Ureter (tissue), 1 donor: ENCODE measurements around the gene VDR. TPM values are rescaled to one million over a fixed set of nuclear protein-coding genes. Genes with fewer than 3 reads are reported as not detected.

Source experiments
- DNase-seq: peaks from one replicate; pipeline ENCODE4 v3.0.0-alpha.2; 2020; ENCODE audit warnings: low spot score
- total RNA-seq: library from RNA; stranded (reverse); gene quantifications from one replicate; pipeline ENCODE4 v1.2.4, GENCODE V29; 2023
- donor health status: DM: yes; HTN: yes; CAD: no.

Gene VDR
- 12.6 TPM for total RNA-seq

- peak; percentile 81 for DNase-seq
Measured at GRCh38 chr12:47904713-47905709, at the start of gene VDR. VDR (minus strand) TSS chr12:47904994; CDS start chr12:47879113, 25,881 bp downstream.

GRCh38 chr12:47954058-47954457 is 49.3 kb upstream of the VDR start:
- no peak for DNase-seq

GRCh38 chr12:47950856-47951468 is 46.2 kb upstream of the VDR start:
- no peak for DNase-seq

- DNase-seq = peak; percentile 77
Measured at GRCh38 chr12:47949441-47950341, 44.9 kb upstream of the VDR start.

GRCh38 chr12:47947341-47947740 is 42.5 kb upstream of the VDR start:
- DNase-seq = no peak

GRCh38 chr12:47946413-47947323 is 41.9 kb upstream of the VDR start:
- no peak for DNase-seq

GRCh38 chr12:47945341-47945728 is 40.5 kb upstream of the VDR start:
- DNase-seq = no peak

GRCh38 chr12:47944685-47945340 is 40.0 kb upstream of the VDR start:
- DNase-seq = no peak

- DNase-seq = no peak
Measured at GRCh38 chr12:47943623-47944340, 39.0 kb upstream of the VDR start.

- DNase-seq = no peak
Measured at GRCh38 chr12:47942614-47943225, 37.9 kb upstream of the VDR start.

- DNase-seq = no peak
Measured at GRCh38 chr12:47941871-47942613, 37.2 kb upstream of the VDR start.

GRCh38 chr12:47941475-47941780 is 36.6 kb upstream of the VDR start:
- DNase-seq = no peak

- no peak for DNase-seq
Measured at GRCh38 chr12:47940773-47941474, 36.1 kb upstream of the VDR start.

GRCh38 chr12:47939009-47939601 is 34.3 kb upstream of the VDR start:
- no peak for DNase-seq

- no peak for DNase-seq
Measured at GRCh38 chr12:47938594-47938993, 33.8 kb upstream of the VDR start.

GRCh38 chr12:47938093-47938492 is 33.3 kb upstream of the VDR start:
- no peak for DNase-seq

GRCh38 chr12:47935184-47935583 is 30.4 kb upstream of the VDR start:
- peak; percentile 41 for DNase-seq

- DNase-seq = no peak
Measured at GRCh38 chr12:47931187-47931586, 26.4 kb upstream of the VDR start.
